ENCODE results near the gene HRCT1.

DNA sequence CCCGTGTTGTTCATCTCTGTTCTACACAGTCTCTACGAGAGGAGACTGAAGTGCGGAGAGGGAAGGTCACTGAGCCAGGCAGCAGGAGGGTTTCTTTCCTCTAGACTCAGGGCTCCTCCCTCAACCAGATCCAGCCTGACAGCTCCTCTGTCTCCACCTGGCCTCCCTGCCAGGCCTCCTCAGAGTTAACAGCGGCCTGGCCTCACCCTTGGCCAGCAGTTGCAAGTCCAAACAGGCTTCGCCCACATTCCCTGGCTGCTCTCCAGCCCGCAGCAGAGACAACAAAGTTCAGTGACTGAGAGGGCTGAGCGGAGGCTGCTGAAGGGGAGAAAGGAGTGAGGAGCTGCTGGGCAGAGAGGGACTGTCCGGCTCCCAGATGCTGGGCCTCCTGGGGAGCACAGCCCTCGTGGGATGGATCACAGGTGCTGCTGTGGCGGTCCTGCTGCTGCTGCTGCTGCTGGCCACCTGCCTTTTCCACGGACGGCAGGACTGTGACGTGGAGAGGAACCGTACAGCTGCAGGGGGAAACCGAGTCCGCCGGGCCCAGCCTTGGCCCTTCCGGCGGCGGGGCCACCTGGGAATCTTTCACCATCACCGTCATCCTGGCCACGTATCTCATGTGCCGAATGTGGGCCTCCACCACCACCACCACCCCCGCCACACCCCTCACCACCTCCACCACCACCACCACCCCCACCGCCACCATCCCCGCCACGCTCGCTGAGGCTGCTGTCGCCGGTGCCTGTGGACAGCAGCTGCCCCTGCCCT is at the start of gene HRCT1:
- TF ChIP-seq CTCF (conservative IDR thresholded peaks at IDR 0.05; ENCODE audit: low read length) (no peak), EZH2phosphoT487 (IDR thresholded peaks at IDR 0.05; ENCODE audit: borderline replicate concordance) (no peak)
